Adrenal gland (tissue), 5 donors: ENCODE results near the gene INPP5A.

ENCODE experiments used
- POLR2A ChIP-seq, 2 donors: fragments of 450-650 bp; IDR thresholded peaks; one replicate each; pipeline ENCODE4 v1.6.1; 2017; ENCODE audit warnings: antibody characterized with exemption in 2 of 2, mild to moderate bottlenecking in 2 of 2, moderate library complexity in 1 of 2
- TF ChIP-seq, protein P1 (sequence below), 6 experiments: fragments of 450-650 bp in 4 of 6; fragments of 200-600 bp in 2 of 6; sonication (generic) in 1 of 6; IDR thresholded peaks; 1 replicate in 5 of 6; 2 replicates in 1 of 6; pipeline versions ENCODE4 v1.5.1 to v1.8.0; 2016 to 2021; ENCODE audit warnings: antibody characterized with exemption in 6 of 6, mild to moderate bottlenecking in 2 of 6, moderate library complexity in 1 of 6
- donor health status: DM: no; HTN: no; CAD: no.

- TF ChIP-seq, protein P1, sequence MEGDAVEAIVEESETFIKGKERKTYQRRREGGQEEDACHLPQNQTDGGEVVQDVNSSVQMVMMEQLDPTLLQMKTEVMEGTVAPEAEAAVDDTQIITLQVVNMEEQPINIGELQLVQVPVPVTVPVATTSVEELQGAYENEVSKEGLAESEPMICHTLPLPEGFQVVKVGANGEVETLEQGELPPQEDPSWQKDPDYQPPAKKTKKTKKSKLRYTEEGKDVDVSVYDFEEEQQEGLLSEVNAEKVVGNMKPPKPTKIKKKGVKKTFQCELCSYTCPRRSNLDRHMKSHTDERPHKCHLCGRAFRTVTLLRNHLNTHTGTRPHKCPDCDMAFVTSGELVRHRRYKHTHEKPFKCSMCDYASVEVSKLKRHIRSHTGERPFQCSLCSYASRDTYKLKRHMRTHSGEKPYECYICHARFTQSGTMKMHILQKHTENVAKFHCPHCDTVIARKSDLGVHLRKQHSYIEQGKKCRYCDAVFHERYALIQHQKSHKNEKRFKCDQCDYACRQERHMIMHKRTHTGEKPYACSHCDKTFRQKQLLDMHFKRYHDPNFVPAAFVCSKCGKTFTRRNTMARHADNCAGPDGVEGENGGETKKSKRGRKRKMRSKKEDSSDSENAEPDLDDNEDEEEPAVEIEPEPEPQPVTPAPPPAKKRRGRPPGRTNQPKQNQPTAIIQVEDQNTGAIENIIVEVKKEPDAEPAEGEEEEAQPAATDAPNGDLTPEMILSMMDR (IDR thresholded peaks at IDR 0.05): no peak
- TF ChIP-seq POLR2A (IDR thresholded peaks at IDR 0.05): no peak
These were observed 86.7 kb downstream of the INPP5A start for GRCh38 chr10:132624061-132624846.
